H1 (cell line): ENCODE measurements around the gene WRAP73. TPM values are rescaled to one million over a fixed set of nuclear protein-coding genes. Genes with fewer than 3 reads are reported as not detected.

Experiments used
- CTCF ChIA-PET: fragments of 300-600 bp; sonication (Branson Sonifier 250); formaldehyde crosslinking; loops from one replicate; lab custom pipeline; 2021; ENCODE audit not compliant: partially characterized antibody; lab: Charles Lee
- POLR2A ChIA-PET: fragments of 300-600 bp; sonication (Branson Sonifier 250); formaldehyde crosslinking; loops from one replicate; lab custom pipeline; 2021; ENCODE audit warnings: inconsistent platforms; ENCODE audit not compliant: partially characterized antibody; lab: Charles Lee
- DNase-seq, 2 experiments: peaks; one replicate each; pipeline versions ENCODE4 v3.0.0 to v3.0.0-alpha.2; 2010 to 2022; ENCODE audit warnings: low spot score in 2 of 2, low read depth in 1 of 2, mixed read lengths in 1 of 2
- FAIRE-seq: peaks from 2 replicates; lab custom pipeline; 2011; peaks lifted over from hg19 to GRCh38; lab: Jason Lieb, UNC
- H2AFZ ChIP-seq: 2 replicates; pipeline ENCODE4 v1.8.1; 2012; ENCODE audit warnings: low read length, inconsistent platforms
- H2AK5ac ChIP-seq: 2 replicates; pipeline ENCODE4 v1.6.1; 2013; ENCODE audit warnings: low read depth, low read length
- H2BK120ac ChIP-seq: replicated peaks from 2 replicates; pipeline ENCODE3; 2013; ENCODE audit warnings: low read depth, low read length, inconsistent platforms
- H2BK12ac ChIP-seq: 2 replicates; pipeline ENCODE4 v1.6.1; 2013; ENCODE audit warnings: low read depth, low read length
- H2BK15ac ChIP-seq: 2 replicates; pipeline ENCODE4 v1.6.1; 2013; ENCODE audit warnings: low read length
- H2BK20ac ChIP-seq: 2 replicates; pipeline ENCODE4 v1.6.1; 2013; ENCODE audit warnings: low read length
- H2BK5ac ChIP-seq: 2 replicates; pipeline ENCODE4 v1.6.1; 2013; ENCODE audit warnings: low read depth, low read length
- H3K14ac ChIP-seq: 2 replicates; pipeline ENCODE4 v1.6.1; 2013; ENCODE audit warnings: inconsistent platforms; ENCODE audit not compliant: insufficient read length
- H3K18ac ChIP-seq: 2 replicates; pipeline ENCODE4 v1.6.1; 2013; ENCODE audit warnings: low read length; ENCODE audit errors: extremely low read depth
- H3K23ac ChIP-seq: 2 replicates; pipeline ENCODE4 v1.6.1; 2013; ENCODE audit warnings: inconsistent platforms; ENCODE audit not compliant: insufficient read length
- H3K23me2 ChIP-seq: 2 replicates; pipeline ENCODE4 v1.6.1; 2013; ENCODE audit warnings: low read depth, low read length
- H3K27ac ChIP-seq: 2 replicates; pipeline ENCODE4 v1.6.1; 2011; ENCODE audit warnings: low read depth, low read length, inconsistent platforms
- H3K27me3 ChIP-seq, 4 experiments: replicated peaks in 1 of 4; 1 replicate in 1 of 4; 2 replicates in 3 of 4; pipeline versions ENCODE4 v1.6.1 to v1.8.1; 2011 to 2013; ENCODE audit warnings: low read length in 3 of 4, mild to moderate bottlenecking in 3 of 4, inconsistent platforms in 2 of 4, mixed read lengths in 2 of 4, moderate library complexity in 1 of 4; ENCODE audit not compliant: control insufficient read depth in 3 of 4, insufficient read depth in 3 of 4; ENCODE audit errors: extremely low read depth in 1 of 4
- H3K36me3 ChIP-seq, 4 experiments: 2 replicates each; pipeline versions ENCODE4 v1.6.1 to v1.8.1; 2011 to 2013; ENCODE audit warnings: mild to moderate bottlenecking in 4 of 4, low read length in 3 of 4, moderate library complexity in 2 of 4, control low read depth in 1 of 4, inconsistent platforms in 1 of 4; ENCODE audit not compliant: insufficient read depth in 4 of 4, control insufficient read depth in 2 of 4
- H3K4ac ChIP-seq: replicated peaks from 2 replicates; pipeline ENCODE3; 2013; ENCODE audit warnings: low read length, low read depth, mixed read lengths, inconsistent platforms; ENCODE audit not compliant: insufficient read length
- H3K4me1 ChIP-seq, 4 experiments: replicated peaks in 1 of 4; 1 replicate in 1 of 4; 2 replicates in 3 of 4; pipeline versions ENCODE4 v1.6.1 to v1.8.1; 2011 to 2013; ENCODE audit warnings: low read length in 3 of 4, inconsistent platforms in 2 of 4, mixed read lengths in 1 of 4; ENCODE audit not compliant: insufficient read depth in 4 of 4, control insufficient read depth in 3 of 4
- H3K4me2 ChIP-seq, 2 experiments: 2 replicates each; pipeline versions ENCODE4 v1.6.1 to v1.8.1; 2011 to 2013; ENCODE audit warnings: low read depth in 2 of 2, low read length in 2 of 2, control low read depth in 1 of 2, inconsistent platforms in 1 of 2, mild to moderate bottlenecking in 1 of 2; ENCODE audit not compliant: insufficient read depth in 1 of 2
- H3K4me3 ChIP-seq, 4 experiments: fragments of 200-600, 300-600 bp in 1 of 4; sonication (generic), shearing (Covaris generic), sonication (Bioruptor Twin) in 1 of 4; 2 replicates each; pipeline versions ENCODE4 v1.5.1 to v1.8.1; 2011 to 2016; ENCODE audit warnings: low read length in 4 of 4, low read depth in 3 of 4, control low read depth in 2 of 4, inconsistent platforms in 2 of 4, mild to moderate bottlenecking in 2 of 4, mixed read lengths in 1 of 4, moderate library complexity in 1 of 4; ENCODE audit not compliant: insufficient read depth in 2 of 4; ENCODE audit errors: extremely low read depth in 1 of 4
- H3K56ac ChIP-seq: replicated peaks from 2 replicates; pipeline ENCODE3; 2013; ENCODE audit warnings: low read depth, mild to moderate bottlenecking, mixed read lengths, low read length, inconsistent platforms; ENCODE audit not compliant: insufficient read length
- H3K79me1 ChIP-seq: 2 replicates; pipeline ENCODE4 v1.6.1; 2013; ENCODE audit warnings: low read depth, low read length, control low read depth
- H3K79me2 ChIP-seq, 2 experiments: 2 replicates each; pipeline versions ENCODE4 v1.6.1 to v1.8.1; 2012 to 2013; ENCODE audit warnings: low read length in 2 of 2, mild to moderate bottlenecking in 2 of 2, inconsistent platforms in 1 of 2; ENCODE audit not compliant: insufficient read depth in 2 of 2, control insufficient read depth in 1 of 2
- H3K9ac ChIP-seq, 4 experiments: replicated peaks in 1 of 4; 1 replicate in 1 of 4; 2 replicates in 3 of 4; pipeline versions ENCODE4 v1.6.1 to v1.8.1; 2011 to 2013; ENCODE audit warnings: low read depth in 3 of 4, low read length in 3 of 4, control low read depth in 2 of 4, mild to moderate bottlenecking in 2 of 4, moderate library complexity in 2 of 4, inconsistent platforms in 1 of 4; ENCODE audit errors: extremely low read depth in 1 of 4
- H3K9me3 ChIP-seq, 2 experiments: 2 replicates each; pipeline versions ENCODE4 v1.6.1 to v1.8.1; 2012 to 2013; ENCODE audit warnings: mild to moderate bottlenecking in 2 of 2, moderate library complexity in 2 of 2, control low read depth in 1 of 2, inconsistent platforms in 1 of 2, low read depth in 1 of 2, low read length in 1 of 2, mixed read lengths in 1 of 2; ENCODE audit not compliant: insufficient read depth in 2 of 2
- H4K20me1 ChIP-seq, 2 experiments: replicated peaks in 1 of 2; 2 replicates each; pipeline versions ENCODE3 to v1.8.1; 2011 to 2013; ENCODE audit warnings: inconsistent platforms in 2 of 2, low read length in 2 of 2, mild to moderate bottlenecking in 1 of 2; ENCODE audit not compliant: insufficient read depth in 2 of 2, control insufficient read depth in 1 of 2
- H4K5ac ChIP-seq: 2 replicates; pipeline ENCODE4 v1.6.1; 2013; ENCODE audit warnings: low read length, low read depth, mixed read lengths, inconsistent platforms; ENCODE audit not compliant: insufficient read length
- H4K8ac ChIP-seq: 2 replicates; pipeline ENCODE4 v1.8.0; 2013; ENCODE audit warnings: mild to moderate bottlenecking, moderate library complexity, low read length, inconsistent platforms; ENCODE audit not compliant: insufficient read depth; ENCODE audit errors: extremely low read depth
- H4K91ac ChIP-seq: replicated peaks from 2 replicates; pipeline ENCODE3; 2013; ENCODE audit warnings: low read length, mixed read lengths, inconsistent platforms; ENCODE audit not compliant: insufficient read length
- CEBPB ChIP-seq: IDR thresholded peaks from 2 replicates; pipeline ENCODE4 v1.6.1; 2012; ENCODE audit warnings: low read depth, low read length
- CTBP2 ChIP-seq: IDR thresholded peaks from 2 replicates; pipeline ENCODE4 v1.7.0; 2011; ENCODE audit warnings: borderline replicate concordance, mild to moderate bottlenecking, moderate library complexity, mixed read lengths, low read length; ENCODE audit not compliant: insufficient read depth, insufficient read length
- FOSL1 ChIP-seq: IDR thresholded peaks from 2 replicates; pipeline ENCODE4 v1.6.1; 2011; ENCODE audit warnings: mild to moderate bottlenecking, low read depth, low read length, moderate library complexity; ENCODE audit not compliant: insufficient read depth
- KDM1A ChIP-seq: fragments of 200-600, 300-600 bp; sonication (generic); IDR thresholded peaks from 2 replicates; pipeline ENCODE4 v1.7.1; 2016; ENCODE audit warnings: mild to moderate bottlenecking, low read length, borderline replicate concordance
- SAP30 ChIP-seq: fragments of 300-600 bp; sonication (generic); IDR thresholded peaks from 2 replicates; pipeline ENCODE4 v1.7.1; 2012; ENCODE audit warnings: low read length, moderate library complexity, mild to moderate bottlenecking, inconsistent platforms; ENCODE audit not compliant: insufficient read depth, insufficient replicate concordance
- SP1 ChIP-seq: IDR thresholded peaks from 2 replicates; pipeline ENCODE4 v1.6.1; 2011; ENCODE audit warnings: low read depth, low read length
- TBP ChIP-seq: IDR thresholded peaks from 2 replicates; pipeline ENCODE4 v1.6.1; 2011; ENCODE audit warnings: low read depth, low read length, improper control_type of control experiment
- TCF12 ChIP-seq: IDR thresholded peaks from 2 replicates; pipeline ENCODE4 v1.6.1; 2011; ENCODE audit warnings: low read depth, mild to moderate bottlenecking, low read length
- TEAD4 ChIP-seq: IDR thresholded peaks from 2 replicates; pipeline ENCODE4 v1.6.1; 2012; ENCODE audit warnings: low read depth, low read length, inconsistent platforms, mixed read lengths
- WGBS, 2 experiments: shearing (Covaris generic) in 1 of 2; methylation state at CpG; one replicate each; pipeline versions ENCODE4 v1.1.6 to v1.1.7; 2013 to 2015; ENCODE audit warnings: low lambda C conversion rate in 2 of 2, mixed read lengths in 2 of 2, inconsistent platforms in 1 of 2, low coverage in 1 of 2, missing lambda C conversion rate in 1 of 2; ENCODE audit not compliant: insufficient replicate concordance in 2 of 2, insufficient coverage in 1 of 2, insufficient read length in 1 of 2; ENCODE audit errors: extremely low coverage in 1 of 2, missing lambda C conversion rate in 1 of 2; 5-methylcytosine and 5-hydroxymethylcytosine counted together
- polyA plus RNA-seq, 7 experiments: library from polyadenylated mRNA; depleted of rRNA in 3 of 7; stranded (reverse) in 5 of 7; unstranded in 2 of 7; fragments of >200 nt in 5 of 7; fragments of 200-250 nt in 2 of 7; gene quantifications; 1 replicate in 5 of 7; 2 replicates in 1 of 7; 4 replicates in 1 of 7; pipeline versions ENCODE4 v1.2.1 to v1.2.3, GENCODE V29; 2011 to 2013; ENCODE audit warnings: missing spikeins in 2 of 7, mixed read lengths in 2 of 7
- total RNA-seq: library from RNA; stranded (reverse); fragmentation: NEBNext Ultra II Directional; extraction: Animal tissue kit (Norgen Biotek cat#: 25700); gene quantifications from 2 replicates; pipeline ENCODE4 v1.2.1, GENCODE V29; 2021
- TF ChIP-seq, protein P1 (sequence below): IDR thresholded peaks from 2 replicates; pipeline ENCODE4 v1.6.1; 2012; ENCODE audit warnings: low read length, inconsistent platforms

The WRAP73 gene
- total and polyA plus RNA-seq, 2 of the 8 experiments (the other 6 are each of a cell fraction or from before 2014, with no cell fraction given), result 30.3 to 50.7 TPM

DNA sequence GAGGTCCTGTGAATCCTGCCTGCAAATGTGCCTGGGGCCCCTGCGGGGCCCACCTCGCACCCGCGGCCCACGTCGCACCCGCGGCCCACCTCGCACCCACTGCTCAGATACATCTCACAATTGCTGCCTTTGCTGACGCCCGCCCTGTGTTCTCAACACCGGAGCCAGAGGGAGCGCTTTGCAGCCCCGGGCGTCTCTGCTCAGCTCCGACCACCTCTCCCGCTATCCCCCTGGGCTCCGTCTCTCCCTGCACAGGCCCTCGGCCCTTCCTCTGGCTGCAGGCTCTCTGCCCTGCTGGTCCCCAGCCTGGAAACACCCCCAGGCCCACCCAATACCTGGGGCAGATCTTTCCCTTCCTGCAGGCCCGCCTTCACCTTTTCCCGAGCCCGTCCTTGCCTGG lies 47.2 kb upstream of the WRAP73 start:
- FAIRE-seq, result no peak
- TF ChIP-seq CTBP2 (no peak), CEBPB (no peak), KDM1A (no peak), TCF12 (no peak), SP1 (no peak), SAP30 (no peak), TEAD4 (no peak), FOSL1 (no peak), TBP (no peak)
- TF ChIP-seq, protein P1, sequence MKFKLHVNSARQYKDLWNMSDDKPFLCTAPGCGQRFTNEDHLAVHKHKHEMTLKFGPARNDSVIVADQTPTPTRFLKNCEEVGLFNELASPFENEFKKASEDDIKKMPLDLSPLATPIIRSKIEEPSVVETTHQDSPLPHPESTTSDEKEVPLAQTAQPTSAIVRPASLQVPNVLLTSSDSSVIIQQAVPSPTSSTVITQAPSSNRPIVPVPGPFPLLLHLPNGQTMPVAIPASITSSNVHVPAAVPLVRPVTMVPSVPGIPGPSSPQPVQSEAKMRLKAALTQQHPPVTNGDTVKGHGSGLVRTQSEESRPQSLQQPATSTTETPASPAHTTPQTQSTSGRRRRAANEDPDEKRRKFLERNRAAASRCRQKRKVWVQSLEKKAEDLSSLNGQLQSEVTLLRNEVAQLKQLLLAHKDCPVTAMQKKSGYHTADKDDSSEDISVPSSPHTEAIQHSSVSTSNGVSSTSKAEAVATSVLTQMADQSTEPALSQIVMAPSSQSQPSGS, result no peak

More for the DNA sequence above, 47.2 kb upstream of the WRAP73 start:
- Histone ChIP-seq H2BK15ac (no peak overlapping the region), H3K27ac (no peak overlapping the region), H4K20me1 (peaks cover 0 to 8% of the 10 kb centered on the region in 2 experiments), H4K91ac (no peak overlapping the region), H3K14ac (no peak overlapping the region), H3K23ac (no peak overlapping the region), H3K9me3 (no peaks in the 10 kb centered on the region; a peak in 1 of 4 replicates), H2BK12ac (no peak overlapping the region), H3K4me3 (no peak overlapping the region), H4K5ac (no peak overlapping the region), H2BK20ac (no peak overlapping the region), H3K4me2 (no peak overlapping the region), H3K18ac (no peak overlapping the region), H3K36me3 (no peaks in the 10 kb centered on the region), H3K56ac (no peak overlapping the region), H2BK5ac (no peak overlapping the region), H2AK5ac (no peak overlapping the region), H3K9ac (no peak overlapping the region), H2BK120ac (no peak overlapping the region), H4K8ac (no peak overlapping the region; the same call in 1 of the 2 replicates), H3K4me1 (peaks cover 0 to 3% (median 1%) of the 10 kb centered on the region in 4 experiments; a peak in 2 of 7 replicates), H3K79me1 (no peaks in the 10 kb centered on the region), H3K79me2 (no peaks in the 10 kb centered on the region), H2AFZ (no peak overlapping the region), H3K4ac (no peak overlapping the region), H3K23me2 (no peaks in the 10 kb centered on the region), H3K27me3 (peaks cover 0 to 5% (median 2%) of the 10 kb centered on the region in 4 experiments; a peak in 2 of 7 replicates)
- ChIA-PET CTCF (interaction anchor here (1.0 to 4.3 kb wide), 6 partner anchors 10 to 59 kb away, joined by 3 to 45 read pairs (median 6); no protein-coding TSS in a partner anchor), POLR2A (no interaction called here)
- WGBS, 2 experiments, result 96% methylated on average over 22 of the region's 22 CpGs; no CpG with 5 or more reads in 1 of the 2 experiments
- no peak for DNase-seq
